HepG2 (cell line): ENCODE measurements around the gene FUZ. TPM values are rescaled to one million over a fixed set of nuclear protein-coding genes. Genes with fewer than 3 reads are reported as not detected.

Source experiments
- CBX2 ChIP-seq, 2 experiments: fragments of 200-600 bp in 1 of 2; sonication (generic); formaldehyde crosslinking in 1 of 2; IDR thresholded peaks; 2 replicates each; pipeline versions ENCODE4 v1.7.0 to v1.8.1; 2018 to 2022; ENCODE audit warnings: low read depth in 2 of 2, low read length in 1 of 2, mild to moderate bottlenecking in 1 of 2, missing genetic modification reagents in 1 of 2
- HNRNPLL ChIP-seq: fragments of 200-400 bp; formaldehyde crosslinking; IDR thresholded peaks from 2 replicates; pipeline ENCODE4 v1.6.1; 2017; ENCODE audit warnings: mild to moderate bottlenecking, low read depth, low read length; ENCODE audit not compliant: poor library complexity, severe bottlenecking
- MYC ChIP-seq: sonication (generic); formaldehyde crosslinking; IDR thresholded peaks from 2 replicates; pipeline ENCODE4 v1.9.0; 2021; ENCODE audit warnings: missing genetic modification reagents, borderline replicate concordance
- RELA ChIP-seq: sonication (generic); formaldehyde crosslinking; IDR thresholded peaks from 2 replicates; pipeline ENCODE4 v1.4.0; 2020; ENCODE audit warnings: missing genetic modification reagents
- ZFAT ChIP-seq: sonication (generic); formaldehyde crosslinking; conservative IDR thresholded peaks from 2 replicates; pipeline ENCODE4 v1.8.1; 2023; ENCODE audit warnings: missing genetic modification reagents, inconsistent platforms
- ZFP82 ChIP-seq: sonication (generic); formaldehyde crosslinking; IDR thresholded peaks from 2 replicates; pipeline ENCODE4 v1.5.1; 2020; ENCODE audit warnings: mild to moderate bottlenecking, missing genetic modification reagents, borderline replicate concordance
- ZFP90 ChIP-seq: sonication (generic); formaldehyde crosslinking; IDR thresholded peaks from 2 replicates; pipeline ENCODE4 v1.8.0; 2022; ENCODE audit warnings: missing genetic modification reagents, mild to moderate bottlenecking, inconsistent platforms, borderline replicate concordance
- ZNF264 ChIP-seq: sonication (generic); formaldehyde crosslinking; IDR thresholded peaks from 2 replicates; pipeline ENCODE4 v1.4.0; 2020; ENCODE audit warnings: missing genetic modification reagents
- ZNF646 ChIP-seq: sonication (generic); formaldehyde crosslinking; IDR thresholded peaks from 2 replicates; pipeline ENCODE4 v1.9.0; 2021; ENCODE audit warnings: mild to moderate bottlenecking, missing genetic modification reagents
- ZNF766 ChIP-seq: sonication (generic); formaldehyde crosslinking; IDR thresholded peaks from 2 replicates; pipeline ENCODE4 v1.5.0; 2020; ENCODE audit warnings: missing genetic modification reagents, borderline replicate concordance
- ZSCAN12 ChIP-seq: sonication (generic); formaldehyde crosslinking; IDR thresholded peaks from 2 replicates; pipeline ENCODE4 v1.9.0; 2021; ENCODE audit warnings: mild to moderate bottlenecking, missing genetic modification reagents
- ZSCAN29 ChIP-seq: sonication (generic); formaldehyde crosslinking; conservative IDR thresholded peaks from 2 replicates; pipeline ENCODE4 v1.4.0; 2020; ENCODE audit warnings: mild to moderate bottlenecking, missing genetic modification reagents
- polyA plus RNA-seq, 8 experiments: library from polyadenylated mRNA; depleted of rRNA in 3 of 8; stranded (reverse) in 7 of 8; unstranded in 1 of 8; fragments of >200 nt; fragmentation: Illumina TruSeq in 4 of 8; extraction: Trizol in 4 of 8; gene quantifications; 2 replicates each; pipeline versions ENCODE4 v1.2.1 to v1.2.3, GENCODE V29; 2011 to 2016; ENCODE audit warnings: low read depth in 4 of 8, missing spikeins in 1 of 8, mixed read lengths in 1 of 8; ENCODE audit not compliant: insufficient read depth in 1 of 8
- total RNA-seq, 5 experiments: library from RNA; depleted of rRNA; stranded (reverse); fragments of >200 nt; fragmentation: Illumina TruSeq; extraction: Trizol; gene quantifications; 2 replicates each; pipeline ENCODE4 v1.2.3, GENCODE V29; 2016; ENCODE audit warnings: low read depth in 1 of 5
- TF ChIP-seq, protein P1 (sequence below): sonication (generic); formaldehyde crosslinking; conservative IDR thresholded peaks from 2 replicates; pipeline ENCODE4 v1.4.0; 2020; ENCODE audit warnings: missing genetic modification reagents
- TF ChIP-seq, protein P2 (sequence below): sonication (generic); formaldehyde crosslinking; IDR thresholded peaks from 2 replicates; pipeline ENCODE4 v1.4.0; 2020; ENCODE audit warnings: missing genetic modification reagents
- TF ChIP-seq, protein P3 (sequence below): sonication (generic); formaldehyde crosslinking; IDR thresholded peaks from 2 replicates; pipeline ENCODE4 v1.5.1; 2020; ENCODE audit warnings: missing genetic modification reagents, mild to moderate bottlenecking, borderline replicate concordance

FUZ gene
- total and polyA plus RNA-seq, 2 of the 13 experiments (the other 11 are each of a cell fraction or from before 2014, with no cell fraction given): 0.08 TPM; not detected in 1

DNA sequence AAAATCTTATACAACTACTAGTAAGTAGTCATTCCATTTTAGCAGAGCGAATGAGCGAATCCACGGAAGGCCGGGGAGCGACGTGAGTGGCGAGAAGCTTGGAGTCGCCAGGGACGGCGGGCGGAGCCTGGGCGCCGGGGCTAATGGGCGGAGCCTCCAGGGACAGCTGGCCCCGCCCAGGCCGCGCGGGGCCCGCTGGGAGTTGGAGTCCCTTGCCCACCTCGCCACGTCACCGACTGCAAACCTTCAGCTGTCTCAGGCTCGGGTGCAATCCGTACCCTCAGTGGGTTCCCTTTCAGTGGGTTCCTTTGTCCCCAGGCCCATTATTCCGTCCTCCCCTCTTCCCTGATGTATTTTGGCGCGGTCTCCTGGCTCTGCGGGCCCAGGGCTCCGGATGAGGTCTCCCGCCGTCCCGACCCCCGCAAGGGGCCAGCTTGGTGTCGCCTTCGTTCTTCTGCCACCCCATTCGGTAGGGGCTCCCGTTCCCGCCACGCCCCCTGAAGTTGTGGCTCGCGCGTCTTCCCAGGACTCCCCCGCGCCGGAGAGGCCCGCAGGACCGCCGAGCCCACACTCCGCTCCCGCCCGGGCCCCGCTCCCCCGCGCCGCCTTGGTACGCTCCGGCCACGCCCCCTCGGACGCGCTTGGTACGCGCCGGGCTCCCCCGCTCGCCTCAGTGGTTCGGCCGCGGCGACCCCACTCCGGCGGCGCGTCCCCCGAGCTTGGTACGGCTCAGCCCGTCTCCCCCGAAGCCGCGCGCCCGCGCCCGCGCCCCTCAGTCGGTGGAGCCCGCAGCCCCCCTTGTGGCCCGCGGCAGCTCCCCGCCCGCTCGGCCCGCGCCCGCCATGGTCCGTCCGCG is 37.6 kb upstream of the FUZ start, which contains the start of gene PTOV1 (continued):
- TF ChIP-seq ZFP82 (no peak), ZSCAN29 (no peak), ZNF264 (CRISPR knock-in tag) (no peak), CBX2 (IDR thresholded peaks at IDR 0.05; ENCODE audit: low read depth, low read length) (no peak), CBX2 (CRISPR knock-in tag; IDR thresholded peaks at IDR 0.05; ENCODE audit: low read depth) (no peak), ZFP90 (CRISPR knock-in tag) (no peak), ZNF646 (no peak), HNRNPLL (peak; percentile 42), ZFAT (CRISPR knock-in tag) (no peak), MYC (CRISPR knock-in tag) (no peak; the same call in 1 of the 2 replicates), ZSCAN12 (CRISPR knock-in tag) (no peak), ZNF766 (no peak), RELA (CRISPR knock-in tag) (no peak)
- TF ChIP-seq, protein P1, sequence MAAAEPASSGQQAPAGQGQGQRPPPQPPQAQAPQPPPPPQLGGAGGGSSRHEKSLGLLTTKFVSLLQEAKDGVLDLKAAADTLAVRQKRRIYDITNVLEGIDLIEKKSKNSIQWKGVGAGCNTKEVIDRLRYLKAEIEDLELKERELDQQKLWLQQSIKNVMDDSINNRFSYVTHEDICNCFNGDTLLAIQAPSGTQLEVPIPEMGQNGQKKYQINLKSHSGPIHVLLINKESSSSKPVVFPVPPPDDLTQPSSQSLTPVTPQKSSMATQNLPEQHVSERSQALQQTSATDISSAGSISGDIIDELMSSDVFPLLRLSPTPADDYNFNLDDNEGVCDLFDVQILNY (CRISPR knock-in tag): peak; percentile 82
- TF ChIP-seq, protein P2, sequence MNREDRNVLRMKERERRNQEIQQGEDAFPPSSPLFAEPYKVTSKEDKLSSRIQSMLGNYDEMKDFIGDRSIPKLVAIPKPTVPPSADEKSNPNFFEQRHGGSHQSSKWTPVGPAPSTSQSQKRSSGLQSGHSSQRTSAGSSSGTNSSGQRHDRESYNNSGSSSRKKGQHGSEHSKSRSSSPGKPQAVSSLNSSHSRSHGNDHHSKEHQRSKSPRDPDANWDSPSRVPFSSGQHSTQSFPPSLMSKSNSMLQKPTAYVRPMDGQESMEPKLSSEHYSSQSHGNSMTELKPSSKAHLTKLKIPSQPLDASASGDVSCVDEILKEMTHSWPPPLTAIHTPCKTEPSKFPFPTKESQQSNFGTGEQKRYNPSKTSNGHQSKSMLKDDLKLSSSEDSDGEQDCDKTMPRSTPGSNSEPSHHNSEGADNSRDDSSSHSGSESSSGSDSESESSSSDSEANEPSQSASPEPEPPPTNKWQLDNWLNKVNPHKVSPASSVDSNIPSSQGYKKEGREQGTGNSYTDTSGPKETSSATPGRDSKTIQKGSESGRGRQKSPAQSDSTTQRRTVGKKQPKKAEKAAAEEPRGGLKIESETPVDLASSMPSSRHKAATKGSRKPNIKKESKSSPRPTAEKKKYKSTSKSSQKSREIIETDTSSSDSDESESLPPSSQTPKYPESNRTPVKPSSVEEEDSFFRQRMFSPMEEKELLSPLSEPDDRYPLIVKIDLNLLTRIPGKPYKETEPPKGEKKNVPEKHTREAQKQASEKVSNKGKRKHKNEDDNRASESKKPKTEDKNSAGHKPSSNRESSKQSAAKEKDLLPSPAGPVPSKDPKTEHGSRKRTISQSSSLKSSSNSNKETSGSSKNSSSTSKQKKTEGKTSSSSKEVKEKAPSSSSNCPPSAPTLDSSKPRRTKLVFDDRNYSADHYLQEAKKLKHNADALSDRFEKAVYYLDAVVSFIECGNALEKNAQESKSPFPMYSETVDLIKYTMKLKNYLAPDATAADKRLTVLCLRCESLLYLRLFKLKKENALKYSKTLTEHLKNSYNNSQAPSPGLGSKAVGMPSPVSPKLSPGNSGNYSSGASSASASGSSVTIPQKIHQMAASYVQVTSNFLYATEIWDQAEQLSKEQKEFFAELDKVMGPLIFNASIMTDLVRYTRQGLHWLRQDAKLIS (CRISPR knock-in tag): no peak
- TF ChIP-seq, protein P3, sequence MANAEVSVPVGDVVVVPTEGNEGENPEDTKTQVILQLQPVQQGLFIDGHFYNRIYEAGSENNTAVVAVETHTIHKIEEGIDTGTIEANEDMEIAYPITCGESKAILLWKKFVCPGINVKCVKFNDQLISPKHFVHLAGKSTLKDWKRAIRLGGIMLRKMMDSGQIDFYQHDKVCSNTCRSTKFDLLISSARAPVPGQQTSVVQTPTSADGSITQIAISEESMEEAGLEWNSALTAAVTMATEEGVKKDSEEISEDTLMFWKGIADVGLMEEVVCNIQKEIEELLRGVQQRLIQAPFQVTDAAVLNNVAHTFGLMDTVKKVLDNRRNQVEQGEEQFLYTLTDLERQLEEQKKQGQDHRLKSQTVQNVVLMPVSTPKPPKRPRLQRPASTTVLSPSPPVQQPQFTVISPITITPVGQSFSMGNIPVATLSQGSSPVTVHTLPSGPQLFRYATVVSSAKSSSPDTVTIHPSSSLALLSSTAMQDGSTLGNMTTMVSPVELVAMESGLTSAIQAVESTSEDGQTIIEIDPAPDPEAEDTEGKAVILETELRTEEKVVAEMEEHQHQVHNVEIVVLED (CRISPR knock-in tag): peak; percentile 78
